Natural killer cell treated with Interleukin-12 subunit alpha and Interleukin-12 subunit beta and Interleukin-15 and Interleukin-18, amount 100 ng/mL, for 72 hours (primary cell): ENCODE data around the gene GSC2. TPM values are rescaled to one million over a fixed set of nuclear protein-coding genes. Genes with fewer than 3 reads are reported as not detected.
A peak's percentile ranks its signal among the peaks of the same experiment; 100 is the strongest.

Experiments used
- ATAC-seq, 2 donors: fragments of 150-1000 bp; cut with Tn5 transposase in 1 of 2; sonication (Bioruptor Pico), chemical (Tn5 transposase) in 1 of 2; 2 replicates each; pipeline ENCODE4 v1.10.0; 2021
- DNase-seq: peaks from one replicate; pipeline ENCODE4 v3.0.0; 2022; ENCODE audit warnings: low spot score
- H3K27ac Mint-ChIP-seq, 2 donors: 1 replicate in 1 of 2; 2 replicates in 1 of 2; pipeline ENCODE4 v1.8.0; 2022; ENCODE audit warnings: mixed read lengths in 2 of 2, mild to moderate bottlenecking in 1 of 2, moderate library complexity in 1 of 2
- H3K27me3 Mint-ChIP-seq, 2 donors: 1 replicate in 1 of 2; 2 replicates in 1 of 2; pipeline ENCODE4 v1.8.0; 2022; ENCODE audit warnings: mixed read lengths in 2 of 2
- H3K36me3 Mint-ChIP-seq: one replicate; pipeline ENCODE4 v1.8.0; 2022; ENCODE audit warnings: mixed read lengths
- H3K4me1 Mint-ChIP-seq, 2 donors: 1 replicate in 1 of 2; 2 replicates in 1 of 2; pipeline ENCODE4 v1.8.0; 2022; ENCODE audit warnings: low read depth in 2 of 2, mixed read lengths in 2 of 2, mild to moderate bottlenecking in 1 of 2
- H3K4me3 Mint-ChIP-seq: one replicate; pipeline ENCODE4 v1.8.0; 2022; ENCODE audit warnings: mixed read lengths
- H3K9me3 Mint-ChIP-seq: 2 replicates; pipeline ENCODE4 v1.8.0; 2022; ENCODE audit warnings: mixed read lengths
- total RNA-seq, 2 donors: library from RNA; stranded (reverse); gene quantifications; one replicate each; pipeline ENCODE4 v1.2.3, GENCODE V29; 2022

GSC2 gene
- total RNA-seq, 2 donors from 2014 or later = not detected

DNA sequence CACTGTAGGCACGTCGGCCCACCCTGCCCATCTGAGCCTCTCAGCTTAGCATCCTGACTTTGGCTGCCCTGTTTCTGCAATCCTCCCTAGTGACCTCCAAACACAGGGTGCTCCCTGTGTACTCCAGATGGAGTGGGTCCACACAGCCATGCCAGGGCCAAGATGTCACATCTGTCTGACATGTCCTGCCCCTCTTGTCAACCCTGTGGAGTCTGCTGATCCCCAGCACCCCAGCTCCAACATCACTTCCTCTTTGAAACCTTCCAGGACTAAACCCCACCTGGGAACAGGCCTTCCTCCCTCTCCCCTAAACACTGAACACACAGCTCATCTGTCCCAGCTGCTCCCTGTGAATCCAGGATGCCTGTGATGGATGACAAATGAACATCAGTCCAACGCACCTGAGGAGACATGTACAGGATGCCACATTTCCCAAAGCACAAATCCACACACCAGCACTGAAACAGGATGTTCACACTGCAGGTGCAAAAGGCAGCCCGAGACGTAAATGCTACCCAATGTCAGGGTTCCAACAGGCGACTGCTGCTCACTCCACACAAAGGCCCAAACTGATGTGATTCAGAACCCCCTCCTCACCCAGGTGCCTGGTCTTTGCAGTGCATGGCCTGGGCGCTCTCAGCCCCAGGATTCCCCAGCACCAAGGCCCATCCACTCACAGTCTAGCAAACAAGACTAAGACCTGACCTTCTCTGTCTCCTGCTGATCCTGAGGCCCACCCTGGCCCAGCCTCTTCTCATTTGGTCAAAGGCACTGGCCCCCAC, 21.0 kb downstream of the GSC2 start:
- Mint-ChIP-seq H3K27ac (no peak overlapping the region), H3K36me3 (no peaks in the 10 kb centered on the region), H3K27me3 (no peaks in the 10 kb centered on the region), H3K9me3 (no peaks in the 10 kb centered on the region), H3K4me1 (no peaks in the 10 kb centered on the region), H3K4me3 (no peak overlapping the region)
- no peak for DNase-seq
- no peak for ATAC-seq

DNA sequence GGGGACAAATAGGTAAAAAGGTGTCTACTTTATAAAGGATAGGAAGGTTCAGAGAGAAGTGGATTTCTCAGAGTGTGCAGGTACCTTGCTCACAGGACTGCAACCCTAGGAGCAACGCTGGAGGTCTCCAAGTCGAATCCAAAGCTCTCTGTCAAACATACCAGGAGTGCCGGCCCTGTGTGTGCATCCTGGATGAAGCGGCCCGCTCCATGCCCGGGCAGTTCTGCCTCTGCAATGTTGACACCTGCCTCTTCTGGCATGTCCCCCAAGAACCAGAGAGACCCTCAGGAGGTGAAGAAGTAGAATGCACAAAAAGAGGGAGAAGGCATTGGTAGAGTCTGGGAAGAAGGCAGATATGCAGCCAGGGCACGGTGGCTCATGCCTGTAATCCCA, 22.1 kb downstream of the GSC2 start:
- Mint-ChIP-seq H3K27ac (no peak overlapping the region), H3K4me3 (no peak overlapping the region), H3K4me1 (peaks cover 1 to 2% of the 10 kb centered on the region in 2 donors), H3K36me3 (no peaks in the 10 kb centered on the region), H3K27me3 (no peaks in the 10 kb centered on the region), H3K9me3 (no peaks in the 10 kb centered on the region)
- DNase-seq = no peak
- no peak for ATAC-seq

DNA sequence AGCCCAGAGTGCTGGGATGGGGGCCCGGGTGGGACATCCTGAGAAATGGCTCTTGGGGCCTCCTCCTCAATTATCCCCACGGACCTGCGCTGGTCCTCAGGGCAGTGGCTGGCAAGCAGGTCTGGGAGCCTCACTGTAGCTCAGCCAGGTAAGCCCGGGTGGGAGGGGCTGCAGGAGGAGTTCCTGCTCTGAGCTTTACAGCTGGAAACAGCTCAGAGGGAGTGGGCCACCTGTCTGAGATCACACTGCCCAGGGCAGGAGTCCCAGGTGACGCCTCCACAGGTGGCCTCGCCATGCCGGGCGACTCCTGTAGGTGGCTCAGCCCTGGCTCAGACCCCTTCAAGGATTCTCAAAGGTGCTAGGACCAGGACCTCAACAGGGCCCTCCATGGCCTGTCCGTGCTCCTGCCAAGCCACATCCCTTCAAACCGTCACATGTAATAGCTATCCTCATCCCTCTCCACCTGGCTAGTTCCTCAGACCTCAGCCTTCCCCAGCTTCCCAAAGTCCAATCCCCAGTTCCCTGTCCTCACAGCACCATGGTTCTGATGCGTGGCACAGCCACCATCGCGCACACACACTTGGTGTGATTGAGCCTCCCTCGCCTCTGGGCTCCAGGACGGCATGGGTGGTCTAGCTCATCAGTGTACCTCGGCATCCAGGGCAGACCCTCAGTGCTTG, 22.6 kb downstream of the GSC2 start:
- Mint-ChIP-seq H3K9me3 (no peaks in the 10 kb centered on the region), H3K27ac (no peak overlapping the region), H3K4me3 (no peak overlapping the region), H3K4me1 (peaks cover 7% of the 10 kb centered on the region in 2 donors), H3K36me3 (no peaks in the 10 kb centered on the region), H3K27me3 (no peaks in the 10 kb centered on the region)
- no peak for DNase-seq
- no peak for ATAC-seq

DNA sequence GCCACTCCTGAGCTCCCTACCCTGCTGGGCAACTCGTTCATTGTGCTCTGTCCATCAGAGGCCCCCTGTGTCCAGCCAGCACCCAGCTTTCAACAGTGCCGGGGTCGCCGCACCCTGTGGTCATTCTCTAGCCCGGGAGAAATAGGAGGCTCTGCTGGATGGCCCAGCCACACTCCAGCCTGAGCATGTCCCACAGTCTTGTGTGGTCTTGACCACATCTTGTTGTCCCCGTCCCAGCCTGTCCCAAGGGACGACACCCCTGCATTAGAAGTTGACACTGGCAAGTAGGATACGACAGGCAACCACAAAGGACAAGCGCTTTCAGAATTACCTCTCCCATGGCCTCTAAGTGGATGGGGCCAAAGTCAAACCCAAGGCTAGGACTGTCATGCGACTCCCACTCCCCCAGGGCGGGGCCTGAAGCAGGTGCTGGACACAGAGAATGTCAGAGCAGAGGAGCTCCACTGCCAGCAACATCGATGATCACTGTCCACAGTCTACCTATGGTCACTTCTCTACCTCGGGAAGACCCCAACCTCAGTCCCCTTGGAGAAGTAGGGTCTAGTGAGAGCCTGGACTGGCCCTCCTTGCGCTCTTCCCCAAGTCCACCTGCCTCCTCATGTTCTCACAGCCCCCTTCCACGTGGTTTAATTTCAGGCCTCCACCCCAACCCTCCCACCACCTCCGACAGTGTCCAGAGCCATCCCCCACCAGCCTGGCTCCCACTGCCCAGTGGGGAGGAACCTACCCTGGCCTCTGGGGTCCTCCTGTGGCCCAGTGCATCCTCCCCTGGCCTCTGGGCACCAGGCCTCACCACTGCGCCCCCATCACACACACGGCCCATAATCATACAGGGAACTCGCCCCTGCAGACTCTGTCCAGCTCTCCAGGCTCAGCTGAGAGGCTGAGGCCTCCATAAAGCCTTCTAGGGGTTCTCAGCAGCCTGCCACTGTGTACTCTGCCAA, 23.5 kb downstream of the GSC2 start:
- Mint-ChIP-seq H3K9me3 (no peaks in the 10 kb centered on the region), H3K4me1 (peaks cover 7 to 8% of the 10 kb centered on the region in 2 donors), H3K27me3 (no peaks in the 10 kb centered on the region), H3K4me3 (no peak overlapping the region), H3K27ac (no peak overlapping the region), H3K36me3 (no peaks in the 10 kb centered on the region)
- ATAC-seq (no peak), DNase-seq (no peak)

DNA sequence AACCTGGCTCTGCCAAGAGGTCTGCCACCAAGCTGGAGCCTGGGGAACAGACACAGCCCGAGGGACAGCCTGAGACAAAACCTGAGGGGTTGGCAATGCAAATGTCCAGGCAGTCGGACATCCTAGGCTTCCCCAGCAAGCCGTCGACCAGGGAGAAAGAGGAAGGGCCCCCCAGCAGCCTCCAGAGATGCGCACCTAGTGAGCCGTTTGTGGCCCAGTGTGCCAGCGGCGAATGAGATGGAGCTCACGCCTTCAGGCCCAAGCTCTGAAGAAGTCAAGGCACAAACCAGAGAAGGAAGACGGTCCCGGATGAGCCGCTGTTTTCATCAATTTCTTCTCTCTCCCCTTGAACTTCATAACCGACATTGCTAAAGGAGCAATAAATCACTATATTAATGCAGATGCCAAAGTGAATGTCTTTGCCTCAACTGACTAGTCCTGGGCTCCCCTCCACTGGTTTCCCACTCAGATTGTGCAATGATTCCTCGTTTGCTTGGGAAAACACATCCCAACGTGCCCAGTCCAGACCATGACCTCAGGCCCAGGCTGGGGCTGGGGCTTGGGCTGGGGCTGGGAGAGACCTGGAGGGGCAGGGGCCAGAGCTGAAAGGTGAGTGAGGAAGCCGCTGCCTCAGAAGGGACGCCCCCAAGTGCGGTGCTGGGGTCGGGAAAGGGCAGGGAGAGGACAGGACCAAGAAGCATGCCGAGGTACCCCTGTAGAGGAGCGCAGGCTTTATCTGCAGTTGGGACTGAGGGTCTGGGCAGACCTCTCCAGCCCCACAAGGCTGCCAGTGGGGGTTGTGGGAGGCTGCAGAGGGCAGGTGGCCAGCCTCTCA, 24.4 kb downstream of the GSC2 start:
- no peaks in the 10 kb centered on the region for H3K9me3 Mint-ChIP-seq

DNA sequence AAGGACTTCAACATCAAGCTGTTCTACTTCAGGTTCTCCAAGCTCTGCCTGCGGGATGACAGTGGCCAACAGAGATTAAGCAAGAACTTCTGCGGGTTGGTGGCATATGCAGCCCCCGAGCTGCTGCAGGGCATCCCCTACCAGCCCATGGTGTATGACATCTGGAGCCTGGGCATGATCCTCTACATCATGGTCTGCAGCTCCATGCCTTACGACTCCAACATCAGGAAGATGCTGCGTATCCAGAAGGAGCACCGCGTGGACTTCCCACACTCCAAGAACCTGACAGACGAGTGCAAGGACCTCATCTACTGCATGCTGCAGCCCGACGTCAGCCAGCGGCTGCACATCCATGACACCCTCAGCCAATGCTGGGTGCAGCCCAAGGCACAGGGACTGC, 25.1 kb downstream of the GSC2 start:
- no peak overlapping the region for H3K4me3 Mint-ChIP-seq
- H3K27ac Mint-ChIP-seq = no peak overlapping the region
- DNase-seq (no peak), ATAC-seq (no peak)
- no peaks in the 10 kb centered on the region for H3K9me3 Mint-ChIP-seq
- no peaks in the 10 kb centered on the region for H3K36me3 Mint-ChIP-seq
- H3K27me3 Mint-ChIP-seq = no peaks in the 10 kb centered on the region
- peaks cover 19 to 22% of the 10 kb centered on the region in 2 donors for H3K4me1 Mint-ChIP-seq

More for the DNA sequence above, 24.4 kb downstream of the GSC2 start:
- Mint-ChIP-seq H3K4me3 (no peak overlapping the region), H3K4me1 (peaks cover 12 to 15% of the 10 kb centered on the region in 2 donors), H3K27me3 (no peaks in the 10 kb centered on the region), H3K36me3 (no peaks in the 10 kb centered on the region), H3K27ac (no peak overlapping the region)
- DNase-seq (no peak), ATAC-seq (no peak)

DNA sequence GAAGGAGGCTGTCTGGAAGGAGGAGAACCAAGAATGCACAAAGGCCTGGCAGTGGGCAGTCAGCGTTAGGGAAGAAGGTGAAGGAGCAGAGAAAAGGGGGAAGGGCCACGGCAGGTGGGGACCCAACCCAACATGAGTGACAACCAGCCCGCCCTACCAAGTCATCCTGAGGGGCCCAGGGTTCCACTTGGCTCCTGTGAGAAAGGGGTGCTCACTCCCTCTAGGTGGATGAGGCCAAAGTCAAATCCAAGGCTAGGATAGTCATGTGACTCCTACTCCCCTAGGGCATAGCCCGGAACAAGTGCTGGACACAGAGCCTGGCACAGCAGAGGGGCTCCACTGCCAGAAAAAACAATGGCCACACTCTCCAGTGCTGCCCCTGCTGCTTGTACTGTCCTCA, 25.7 kb downstream of the GSC2 start:
- ATAC-seq (no peak), DNase-seq (no peak)
- Mint-ChIP-seq H3K27ac (no peak overlapping the region), H3K4me1 (peaks cover 24% of the 10 kb centered on the region in 2 donors), H3K9me3 (no peaks in the 10 kb centered on the region), H3K4me3 (no peak overlapping the region), H3K27me3 (no peaks in the 10 kb centered on the region), H3K36me3 (no peaks in the 10 kb centered on the region)

DNA sequence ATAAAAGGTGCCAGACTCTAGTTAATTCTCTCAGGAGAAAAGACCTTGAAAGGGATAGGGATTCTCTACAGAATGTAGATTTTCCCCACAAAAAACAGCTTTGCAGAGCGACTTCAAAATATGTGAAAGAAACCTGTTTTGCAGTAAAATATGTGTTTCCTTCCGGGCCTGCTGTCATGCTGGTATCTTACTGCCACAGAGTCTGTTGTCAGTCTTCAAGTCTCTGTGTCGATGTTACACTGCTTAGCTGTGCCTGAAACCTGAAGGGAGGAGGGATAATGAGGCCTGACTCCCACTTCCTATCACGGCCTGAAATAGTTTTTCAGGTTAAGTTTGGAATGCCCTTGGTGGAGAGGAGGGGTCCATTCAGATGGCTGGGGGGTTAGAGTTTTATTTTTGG, 26.2 kb downstream of the GSC2 start:
- Mint-ChIP-seq H3K4me3 (no peak overlapping the region), H3K9me3 (no peaks in the 10 kb centered on the region)
- ATAC-seq = no peak

DNA sequence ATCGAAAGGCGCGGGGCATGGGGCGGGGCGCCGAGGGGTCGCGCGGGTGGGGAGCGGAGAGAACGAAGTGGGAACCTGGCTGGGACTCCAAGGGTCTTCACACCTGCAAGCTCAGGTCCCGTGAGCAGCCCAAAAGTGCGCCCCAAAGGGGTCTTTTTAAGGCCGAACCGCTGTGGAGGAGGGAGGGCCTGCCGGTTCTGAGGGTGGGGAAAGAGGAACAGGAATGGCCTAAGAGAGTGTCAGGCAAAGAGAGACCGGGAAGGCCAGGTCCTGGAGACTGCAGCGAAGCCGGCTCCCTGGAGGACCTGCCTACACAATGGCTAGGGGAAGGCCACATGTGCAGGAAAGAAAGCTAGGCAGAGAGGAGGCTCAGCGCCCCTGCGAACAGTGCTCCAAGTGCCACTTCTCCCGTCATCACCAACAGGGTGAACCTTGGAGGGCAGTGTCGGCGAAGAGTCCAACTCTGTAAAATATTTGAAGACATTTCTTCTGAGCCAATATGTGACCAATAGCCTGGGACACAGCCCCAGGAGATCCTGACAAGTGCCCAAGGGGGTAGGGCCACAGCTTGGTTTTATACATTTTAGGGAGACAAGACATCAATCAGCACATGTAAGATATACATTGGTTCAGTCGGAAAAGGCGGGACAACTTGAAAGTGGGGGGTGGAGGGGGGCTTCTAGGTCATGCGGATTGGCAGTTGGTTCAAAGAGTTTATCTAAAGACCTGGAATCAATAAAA, 27.2 kb downstream of the GSC2 start:
- peaks cover 25 to 30% of the 10 kb centered on the region in 2 donors for H3K4me1 Mint-ChIP-seq
- H3K9me3 Mint-ChIP-seq = no peaks in the 10 kb centered on the region
- H3K36me3 Mint-ChIP-seq = no peaks in the 10 kb centered on the region
- peak overlapping the region; percentile 71 for H3K4me3 Mint-ChIP-seq
- H3K27me3 Mint-ChIP-seq = no peaks in the 10 kb centered on the region
- DNase-seq (no peak), ATAC-seq (no peak)
- H3K27ac Mint-ChIP-seq = no peak overlapping the region

More for the DNA sequence above, 26.2 kb downstream of the GSC2 start:
- H3K4me1 Mint-ChIP-seq = peaks cover 24 to 26% of the 10 kb centered on the region in 2 donors
- no peaks in the 10 kb centered on the region for H3K36me3 Mint-ChIP-seq
- DNase-seq = no peak
- no peaks in the 10 kb centered on the region for H3K27me3 Mint-ChIP-seq
- no peak overlapping the region for H3K27ac Mint-ChIP-seq

DNA sequence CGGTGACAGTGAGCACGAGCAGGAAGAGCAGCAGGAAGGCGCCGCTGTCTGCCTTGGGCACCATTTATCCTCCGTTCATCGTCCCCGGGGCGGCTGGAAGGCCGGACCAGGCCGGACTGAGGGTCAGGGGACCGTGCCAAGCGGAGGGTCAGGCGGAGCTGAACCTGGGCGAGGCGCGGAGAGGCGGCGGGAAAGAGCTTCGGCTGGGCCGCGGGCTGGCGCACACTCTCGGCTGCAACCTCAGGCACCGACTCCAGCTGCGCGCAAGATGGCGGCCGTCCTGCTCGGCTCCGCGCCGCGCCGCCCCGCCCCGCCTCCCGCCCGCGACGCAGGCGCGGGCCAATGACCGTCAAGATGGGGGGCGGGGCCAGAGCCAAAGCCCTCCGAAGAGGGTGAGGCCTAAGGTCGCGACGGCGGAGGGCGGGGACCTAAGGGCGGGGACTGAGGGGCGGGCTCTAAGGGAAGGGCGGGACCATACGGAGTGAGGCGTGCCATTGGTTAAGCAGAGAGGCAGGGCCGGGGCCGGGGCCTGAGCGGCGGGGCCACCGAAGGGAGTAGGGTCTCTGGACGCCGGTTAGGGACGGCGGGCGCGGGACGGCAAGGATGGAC, 27.8 kb downstream of the GSC2 start, which contains the start of gene DGCR2:
TSS of gene DGCR2 (minus strand) at position 270 of the 609 bp plus-strand sequence. CDS start at position 64, 206 bp downstream.
- H3K4me3 Mint-ChIP-seq = peak within 1 kb of the TSS; percentile 86
- no peaks in the 10 kb centered on the region for H3K36me3 Mint-ChIP-seq
- peaks cover 29 to 30% of the 10 kb centered on the region in 2 donors for H3K4me1 Mint-ChIP-seq
- peak; percentile 98 to 99 for ATAC-seq
- DNase-seq = peak; percentile 96
- no peaks in the 10 kb centered on the region for H3K27me3 Mint-ChIP-seq
- peak within 1 kb of the TSS; percentile 49 to 78 for H3K27ac Mint-ChIP-seq
- H3K9me3 Mint-ChIP-seq = no peaks in the 10 kb centered on the region

DNA sequence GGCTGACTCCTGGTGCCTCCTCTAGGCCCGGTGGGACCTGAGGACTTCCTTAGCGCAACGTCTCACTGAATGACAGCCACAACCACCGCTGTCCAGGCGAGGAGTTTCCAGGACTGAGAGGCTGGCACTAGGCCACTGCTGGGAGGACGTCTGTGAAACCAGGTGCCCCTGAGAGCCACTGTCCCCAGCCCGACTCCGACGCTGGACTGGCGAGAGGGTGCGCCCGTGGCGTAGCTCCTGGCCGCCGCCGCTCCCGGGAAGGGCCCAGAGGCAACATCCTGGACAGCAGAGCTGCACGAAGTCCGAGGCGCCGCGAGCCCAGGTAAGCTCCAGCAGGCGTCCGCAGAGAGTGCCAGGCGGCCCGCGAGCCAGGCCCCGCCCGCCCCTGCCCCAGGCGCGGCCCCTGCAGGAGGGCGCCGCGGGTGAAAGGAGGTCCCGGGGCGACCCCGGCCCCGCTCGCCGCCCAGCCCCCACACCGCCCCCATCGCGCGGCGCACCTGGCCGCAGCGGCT, 28.4 kb downstream of the GSC2 start:
- DNase-seq = no peak
- Mint-ChIP-seq H3K4me1 (peaks cover 34 to 35% of the 10 kb centered on the region in 2 donors), H3K4me3 (peak overlapping the region; percentile 86), H3K27me3 (no peaks in the 10 kb centered on the region), H3K9me3 (no peaks in the 10 kb centered on the region), H3K36me3 (no peaks in the 10 kb centered on the region), H3K27ac (peak overlapping the region; percentile 49 to 78)
- peak; percentile 26 to 39 for ATAC-seq
